ENCODE data around the gene POLR2E.

Gene POLR2E

DNA sequence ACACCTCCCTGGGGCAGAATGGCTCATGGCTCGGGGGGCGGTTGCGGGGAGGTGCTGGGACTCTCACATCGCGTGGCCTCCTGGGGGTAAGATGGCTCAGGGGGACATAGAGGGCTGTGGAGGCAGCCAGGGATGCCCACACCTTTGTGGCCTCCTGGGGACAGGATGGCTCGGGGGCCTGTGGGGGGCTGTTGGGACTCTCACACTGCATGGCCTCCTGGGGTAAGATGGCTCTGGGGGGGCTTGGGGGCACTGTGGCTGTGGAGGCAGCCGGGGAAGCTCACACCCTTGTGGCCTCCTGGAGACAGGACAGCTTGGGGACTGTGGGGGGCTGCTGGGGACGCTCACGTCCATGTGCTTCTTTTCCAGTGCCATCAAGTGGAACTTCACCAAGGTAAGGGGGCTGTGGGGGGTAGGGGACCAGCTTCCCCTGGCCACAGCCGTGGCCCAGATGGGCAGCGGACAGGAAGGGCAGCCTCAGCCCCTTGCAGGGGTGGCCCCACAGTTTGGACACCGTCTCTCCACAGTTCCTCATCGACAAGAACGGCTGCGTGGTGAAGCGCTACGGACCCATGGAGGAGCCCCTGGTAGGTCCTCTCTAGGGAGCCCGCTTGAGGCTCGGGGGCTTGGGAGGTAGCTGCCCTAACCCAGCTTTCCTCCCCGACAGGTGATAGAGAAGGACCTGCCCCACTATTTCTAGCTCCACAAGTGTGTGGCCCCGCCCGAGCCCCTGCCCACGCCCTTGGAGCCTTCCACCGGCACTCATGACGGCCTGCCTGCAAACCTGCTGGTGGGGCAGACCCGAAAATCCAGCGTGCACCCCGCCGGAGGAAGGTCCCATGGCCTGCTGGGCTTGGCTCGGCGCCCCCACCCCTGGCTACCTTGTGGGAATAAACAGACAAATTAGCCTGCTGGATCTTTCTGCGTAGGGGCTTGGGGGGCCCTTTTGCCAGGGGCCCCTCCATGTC, 11.0 kb upstream of the POLR2E start:
- Histone ChIP-seq H3K4me3 (replicated peaks; ENCODE audit: insufficient read depth, low read length) (no peak overlapping the region), H3K27ac (replicated peaks) (0 out of 2 replicates have a peak overlapping the region, but pooled peaks have one; percentile 16), H3K27me3 (ENCODE audit: insufficient read depth, poor library complexity, severe bottlenecking) (no peaks in the 10 kb centered on the region)
- TF ChIP-seq REST (IDR thresholded peaks at IDR 0.05; ENCODE audit: insufficient replicate concordance, low read depth) (no peak), SPI1 (IDR thresholded peaks at IDR 0.05; ENCODE audit: borderline replicate concordance, low read depth) (no peak), CTCF (IDR thresholded peaks at IDR 0.05; ENCODE audit: insufficient read depth, low read length) (no peak), GABPA (IDR thresholded peaks at IDR 0.05; ENCODE audit: low read depth) (no peak), POLR2AphosphoS5 (IDR thresholded peaks at IDR 0.05; ENCODE audit: low read depth) (no peak)
- DNase-seq (ENCODE audit: low read depth in 1 of 2, low spot score in 1 of 2) = no peak

DNA sequence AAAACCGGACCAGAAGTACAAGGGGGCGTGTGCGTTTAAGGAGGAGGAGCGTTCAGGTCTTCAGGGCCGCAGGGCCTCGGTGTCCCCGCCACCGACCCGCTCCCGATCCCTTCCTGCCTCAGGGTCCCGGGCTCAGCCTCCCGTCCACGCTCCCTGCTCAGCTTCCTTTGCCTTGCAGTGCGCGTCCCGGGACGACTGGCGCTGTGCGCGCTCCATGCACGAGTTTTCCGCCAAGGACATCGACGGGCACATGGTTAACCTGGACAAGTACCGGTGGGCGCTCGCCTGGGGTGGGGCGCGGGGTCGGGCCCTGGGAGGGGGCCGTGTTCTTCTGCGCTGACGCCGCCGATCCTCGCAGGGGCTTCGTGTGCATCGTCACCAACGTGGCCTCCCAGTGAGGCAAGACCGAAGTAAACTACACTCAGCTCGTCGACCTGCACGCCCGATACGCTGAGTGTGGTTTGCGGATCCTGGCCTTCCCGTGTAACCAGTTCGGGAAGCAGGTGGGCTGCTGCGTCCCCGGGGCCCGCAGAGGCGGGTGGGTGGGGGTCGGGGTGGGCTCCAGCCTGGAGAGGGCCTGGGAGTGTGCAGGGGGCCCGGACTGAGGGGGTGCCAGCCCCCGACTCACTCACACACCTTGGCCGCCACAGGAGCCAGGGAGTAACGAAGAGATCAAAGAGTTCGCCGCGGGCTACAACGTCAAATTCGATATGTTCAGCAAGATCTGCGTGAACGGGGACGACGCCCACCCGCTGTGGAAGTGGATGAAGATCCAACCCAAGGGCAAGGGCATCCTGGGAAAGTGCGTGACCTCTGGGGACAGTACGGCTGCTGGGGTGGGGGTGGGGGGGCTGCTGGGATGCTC, 10.1 kb upstream of the POLR2E start:
- Histone ChIP-seq H3K27ac (replicated peaks) (peak overlapping the region; percentile 50), H3K4me3 (replicated peaks; ENCODE audit: insufficient read depth, low read length) (peak overlapping the region; percentile 72), H3K27me3 (ENCODE audit: insufficient read depth, poor library complexity, severe bottlenecking) (no peaks in the 10 kb centered on the region)
- TF ChIP-seq POLR2AphosphoS5 (IDR thresholded peaks at IDR 0.05; ENCODE audit: low read depth) (no peak), REST (IDR thresholded peaks at IDR 0.05; ENCODE audit: insufficient replicate concordance, low read depth) (no peak), SPI1 (IDR thresholded peaks at IDR 0.05; ENCODE audit: borderline replicate concordance, low read depth) (no peak), GABPA (IDR thresholded peaks at IDR 0.05; ENCODE audit: low read depth) (no peak), CTCF (IDR thresholded peaks at IDR 0.05; ENCODE audit: insufficient read depth, low read length) (no peak)
- DNase-seq (ENCODE audit: low read depth in 1 of 2, low spot score in 1 of 2) = no peak

DNA sequence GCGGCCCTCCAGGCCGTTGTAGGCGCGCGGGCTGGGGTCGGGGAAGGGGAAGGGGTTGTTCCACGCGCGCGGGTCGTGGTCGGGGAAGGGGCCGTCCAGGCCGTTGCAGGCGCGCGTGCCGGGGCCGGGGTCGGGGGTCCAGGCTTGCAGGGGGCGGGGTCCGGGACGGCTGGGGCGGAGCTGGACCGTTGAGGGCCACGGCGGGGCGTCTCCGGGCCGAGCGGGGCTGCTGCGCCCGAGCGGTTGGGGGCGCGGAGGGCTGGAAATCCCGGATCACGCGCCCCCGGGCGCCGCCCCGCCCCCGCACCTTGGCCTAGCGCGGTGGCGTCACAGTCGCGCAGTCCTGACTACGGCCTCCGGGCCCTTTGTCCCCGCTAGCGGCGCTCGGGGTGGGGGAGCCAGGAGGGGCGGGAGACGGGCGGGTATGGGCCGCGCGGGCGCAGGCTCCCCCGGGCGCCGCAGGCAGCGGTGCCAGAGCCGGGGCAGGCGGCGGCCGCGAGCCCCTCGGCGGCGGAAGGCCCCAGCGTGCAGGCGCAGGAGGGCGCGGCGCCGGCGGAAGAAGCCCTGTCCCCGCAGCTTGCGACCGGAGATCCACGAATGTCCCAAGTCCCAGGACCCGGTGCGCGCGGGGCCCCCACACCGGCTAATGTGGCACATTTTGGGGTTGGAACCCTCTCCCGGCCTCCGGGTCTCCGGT, 9.3 kb upstream of the POLR2E start:
- peak in 1 of 2 experiments; percentile 59 for DNase-seq (ENCODE audit: low read depth in 1 of 2, low spot score in 1 of 2)
- Histone ChIP-seq H3K27ac (replicated peaks) (peak overlapping the region; percentile 77), H3K27me3 (ENCODE audit: insufficient read depth, poor library complexity, severe bottlenecking) (no peaks in the 10 kb centered on the region), H3K4me3 (replicated peaks; ENCODE audit: insufficient read depth, low read length) (peak overlapping the region; percentile 72)
- no peak for TF ChIP-seq POLR2AphosphoS5 (IDR thresholded peaks at IDR 0.05; ENCODE audit: low read depth)
- no peak for TF ChIP-seq SPI1 (IDR thresholded peaks at IDR 0.05; ENCODE audit: borderline replicate concordance, low read depth)
- TF ChIP-seq REST (IDR thresholded peaks at IDR 0.05; ENCODE audit: insufficient replicate concordance, low read depth) = no peak
- TF ChIP-seq GABPA (IDR thresholded peaks at IDR 0.05; ENCODE audit: low read depth) = no peak
- no peak for TF ChIP-seq CTCF (IDR thresholded peaks at IDR 0.05; ENCODE audit: insufficient read depth, low read length)
